Stimulated activated naive CD4-positive, alpha-beta T cell (primary cell): ENCODE results near the gene CRP.
"Not testable (repeated sequence)": the region's sequence is repeated elsewhere in the genome, so short reads cannot be mapped to it uniquely, and the experiment has no call there.

Experiments used
- DNase-seq, 6 experiments: peaks; one replicate each; lab custom pipeline; 2025; lab: John Stamatoyannopoulos, UW

CRP gene, protein sequence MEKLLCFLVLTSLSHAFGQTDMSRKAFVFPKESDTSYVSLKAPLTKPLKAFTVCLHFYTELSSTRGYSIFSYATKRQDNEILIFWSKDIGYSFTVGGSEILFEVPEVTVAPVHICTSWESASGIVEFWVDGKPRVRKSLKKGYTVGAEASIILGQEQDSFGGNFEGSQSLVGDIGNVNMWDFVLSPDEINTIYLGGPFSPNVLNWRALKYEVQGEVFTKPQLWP

DNA sequence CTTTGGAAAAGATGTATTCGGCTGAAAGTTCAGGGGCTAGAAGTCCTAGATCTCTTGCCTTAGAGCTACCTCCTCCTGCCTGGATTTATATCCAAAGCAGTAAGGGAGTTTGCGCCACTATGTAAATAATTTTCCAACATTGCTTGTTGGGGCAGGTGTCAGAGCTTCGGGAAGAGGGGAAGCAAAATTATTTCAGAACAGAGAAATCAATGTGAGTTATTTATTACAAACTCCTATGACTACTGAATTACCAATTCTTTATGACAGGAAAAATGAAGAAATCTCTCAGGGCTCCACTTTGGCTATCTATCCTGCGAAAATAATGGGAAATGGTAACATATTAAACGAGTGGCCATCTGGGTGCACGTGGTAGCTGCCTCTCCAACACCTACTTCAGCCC lies at the start of gene CRP:
CRP (minus strand) TSS at position 61 of the 400 bp plus-strand sequence. CDS start 104 bp downstream, outside the sequence.
- DNase-seq: no peak

DNA sequence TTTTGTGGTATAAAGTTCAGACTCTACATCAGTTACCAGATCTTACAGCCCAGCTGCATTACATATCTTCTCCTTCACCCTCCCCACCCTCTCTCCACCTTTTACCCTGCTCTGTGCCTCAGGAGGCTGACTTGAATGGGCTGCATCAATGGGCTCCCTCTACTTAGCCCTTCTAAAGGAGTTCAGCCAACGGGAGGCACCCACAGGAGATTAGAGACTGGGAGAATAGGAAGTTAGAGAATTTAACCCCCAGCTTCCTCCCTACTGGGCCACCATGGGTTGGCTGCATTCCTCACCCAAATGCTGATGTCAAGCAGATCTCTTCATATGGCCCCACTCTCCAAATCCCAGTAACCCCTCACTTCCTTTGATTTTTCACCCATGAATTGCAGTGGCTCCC lies 49.3 kb upstream of the CRP start:
- DNase-seq: no peak

- no peak for DNase-seq
Measured at GRCh38 chr1:159756397-159756796, 42.0 kb upstream of the CRP start.

DNA sequence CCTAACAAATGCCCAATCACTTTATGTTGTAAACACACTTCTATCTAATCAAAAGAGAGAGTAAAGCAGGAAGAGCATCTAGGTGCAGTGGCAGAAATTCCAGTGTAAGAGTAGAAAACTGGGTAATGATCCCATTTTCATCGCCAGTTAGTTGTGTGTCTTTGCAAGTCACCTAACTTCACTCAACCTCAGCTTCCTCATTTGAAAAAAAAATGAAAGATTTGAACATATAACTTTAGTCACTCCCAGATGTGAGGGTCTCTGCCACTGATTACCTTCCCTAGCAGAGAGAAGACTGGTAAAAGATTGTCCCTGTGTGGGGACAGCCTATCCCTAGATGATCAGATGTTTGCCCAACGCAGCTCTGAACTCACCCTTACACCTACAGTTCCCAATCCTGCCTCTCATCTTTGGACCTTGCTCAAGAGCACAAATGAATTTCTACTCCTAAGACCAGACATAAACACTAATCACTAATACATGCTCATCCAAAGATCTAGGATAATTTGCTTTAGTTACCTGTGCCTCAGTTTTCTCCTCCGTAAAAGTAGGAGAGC lies 41.1 kb upstream of the CRP start:
- no peak for DNase-seq

DNA sequence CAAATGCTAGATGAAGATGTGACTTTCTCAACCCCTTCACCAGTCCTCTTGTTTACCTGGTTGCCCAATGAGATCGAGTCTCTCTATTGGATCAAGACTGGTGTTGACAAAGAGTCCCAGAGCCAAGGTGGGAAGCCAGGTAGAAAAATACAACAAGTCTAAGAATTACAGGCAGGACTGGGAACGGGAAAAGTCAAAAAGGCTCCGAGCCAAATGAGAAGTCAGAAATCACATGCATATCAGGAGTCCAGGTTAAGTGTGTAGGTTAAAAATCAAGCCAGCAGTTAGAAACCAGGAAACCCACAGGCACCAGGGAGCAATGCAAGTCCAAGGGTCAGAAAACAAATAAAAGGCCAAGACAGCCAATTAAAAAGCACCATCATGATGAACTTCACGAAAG lies 39.0 kb upstream of the CRP start:
- DNase-seq: no peak

DNA sequence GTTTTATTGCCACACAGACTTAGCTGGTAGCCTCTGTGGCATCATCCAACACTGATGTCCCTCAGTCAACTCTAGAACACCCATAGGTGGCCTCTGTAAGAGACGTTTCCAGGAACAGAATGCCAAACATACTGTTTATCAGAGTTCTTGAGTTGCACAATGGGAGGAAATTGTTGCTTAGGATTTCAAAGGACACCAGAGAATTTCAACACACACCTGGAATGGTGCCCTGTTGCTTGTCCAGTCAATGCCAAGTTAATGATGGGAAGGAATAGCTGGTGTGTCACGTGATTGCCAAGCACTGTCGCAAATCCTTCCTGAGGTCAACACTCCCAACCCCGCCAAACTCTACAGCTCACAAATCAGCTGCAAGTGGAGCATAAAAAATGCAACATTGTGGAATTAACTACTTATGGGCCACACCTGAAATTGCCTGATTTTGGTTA lies 37.8 kb upstream of the CRP start:
- DNase-seq: no peak

GRCh38 chr1:159751031-159751430 lies 36.6 kb upstream of the CRP start:
- DNase-seq: no peak

GRCh38 chr1:159750621-159751020 lies 36.2 kb upstream of the CRP start:
- no peak for DNase-seq

DNA sequence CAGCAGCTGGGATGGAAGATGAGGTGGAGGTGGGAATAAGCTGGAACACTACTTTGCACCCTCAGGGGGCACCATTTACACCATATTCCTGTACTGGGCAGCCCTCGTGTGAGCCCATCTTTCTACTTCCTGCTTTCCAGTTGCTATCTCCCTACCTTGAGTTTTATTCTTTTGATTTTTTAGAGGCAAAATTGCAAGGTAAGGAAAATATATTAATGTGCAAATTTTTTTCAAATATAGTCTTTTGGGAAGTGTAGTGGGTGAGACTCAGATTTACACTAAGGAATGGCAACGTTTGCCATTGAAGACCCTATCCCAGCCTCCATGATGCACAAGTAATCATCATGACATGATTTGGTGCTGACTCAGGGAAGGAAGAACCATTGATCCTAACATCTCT lies 35.2 kb upstream of the CRP start:
- no peak for DNase-seq

DNA sequence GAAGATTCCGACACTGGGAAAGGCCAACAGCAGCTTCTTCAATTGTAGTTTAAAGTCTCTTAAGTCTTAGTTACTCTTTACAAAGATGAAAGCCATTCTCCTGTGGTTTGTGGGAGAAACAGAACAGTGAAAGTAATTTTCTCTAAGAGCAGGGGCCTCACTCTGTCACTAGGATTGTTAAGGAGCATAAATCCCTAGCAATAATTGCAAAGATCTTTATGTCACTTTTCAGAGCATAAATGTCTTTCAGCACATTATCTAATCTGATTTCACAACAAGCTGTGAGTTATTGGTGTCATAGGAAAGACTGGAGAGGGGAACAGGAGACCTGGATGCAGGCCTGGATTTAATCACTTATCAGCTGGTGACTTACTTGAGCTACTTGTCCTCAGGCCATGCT lies 34.0 kb upstream of the CRP start:
- DNase-seq: no peak

DNA sequence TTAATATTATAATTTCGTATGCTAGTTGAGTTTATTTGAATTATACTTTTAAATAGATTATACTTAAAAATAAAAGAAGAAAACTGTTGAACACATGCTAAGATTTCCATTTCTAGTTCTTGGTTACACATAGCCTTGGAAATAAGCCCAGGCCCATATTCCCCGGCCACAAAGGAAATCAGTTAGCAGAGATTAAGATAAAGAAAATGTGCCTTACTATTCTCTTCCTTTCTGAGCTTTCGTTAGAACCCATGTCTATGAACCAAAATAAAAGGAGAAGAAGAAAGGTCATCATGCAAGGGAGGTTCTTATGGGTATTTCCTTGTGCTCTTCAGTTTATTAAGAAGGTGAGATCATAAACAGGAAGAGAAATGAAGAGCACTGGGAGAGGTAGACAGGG lies 32.3 kb upstream of the CRP start:
- DNase-seq: no peak

DNA sequence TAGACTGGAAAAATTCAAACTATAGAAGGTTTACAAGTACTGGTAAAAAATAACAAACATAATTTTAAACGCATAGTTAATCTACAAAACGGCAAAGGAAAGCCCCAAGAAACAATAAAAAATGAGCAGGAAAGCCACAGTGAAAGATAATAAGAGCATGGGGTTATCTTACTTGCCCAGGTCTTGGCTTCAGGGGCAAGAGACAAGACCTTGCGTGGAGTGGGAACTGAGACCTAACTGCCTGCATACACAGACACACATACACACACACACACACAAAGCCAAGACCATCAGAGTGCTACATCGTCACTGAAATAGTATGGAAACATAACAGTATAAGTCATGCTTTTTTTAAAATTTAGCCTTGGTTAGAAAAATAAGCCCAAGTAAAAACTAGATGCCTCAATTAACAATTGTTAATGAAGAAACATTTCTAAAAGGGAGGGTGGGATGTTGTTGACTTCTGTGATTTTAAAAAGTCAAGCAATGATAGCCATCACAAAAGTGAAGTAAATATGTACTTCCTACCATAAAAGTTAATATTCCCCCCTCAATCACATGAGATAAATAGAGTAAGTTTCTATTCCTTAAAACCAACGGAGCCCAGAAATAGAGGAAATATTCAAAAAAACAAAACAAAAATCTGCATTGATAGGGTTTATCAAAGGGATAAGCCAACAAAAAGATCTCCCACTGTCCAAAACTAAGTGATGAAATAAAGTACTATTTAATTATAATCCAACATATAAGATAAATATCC lies 29.4 kb upstream of the CRP start:
- no peak for DNase-seq

DNA sequence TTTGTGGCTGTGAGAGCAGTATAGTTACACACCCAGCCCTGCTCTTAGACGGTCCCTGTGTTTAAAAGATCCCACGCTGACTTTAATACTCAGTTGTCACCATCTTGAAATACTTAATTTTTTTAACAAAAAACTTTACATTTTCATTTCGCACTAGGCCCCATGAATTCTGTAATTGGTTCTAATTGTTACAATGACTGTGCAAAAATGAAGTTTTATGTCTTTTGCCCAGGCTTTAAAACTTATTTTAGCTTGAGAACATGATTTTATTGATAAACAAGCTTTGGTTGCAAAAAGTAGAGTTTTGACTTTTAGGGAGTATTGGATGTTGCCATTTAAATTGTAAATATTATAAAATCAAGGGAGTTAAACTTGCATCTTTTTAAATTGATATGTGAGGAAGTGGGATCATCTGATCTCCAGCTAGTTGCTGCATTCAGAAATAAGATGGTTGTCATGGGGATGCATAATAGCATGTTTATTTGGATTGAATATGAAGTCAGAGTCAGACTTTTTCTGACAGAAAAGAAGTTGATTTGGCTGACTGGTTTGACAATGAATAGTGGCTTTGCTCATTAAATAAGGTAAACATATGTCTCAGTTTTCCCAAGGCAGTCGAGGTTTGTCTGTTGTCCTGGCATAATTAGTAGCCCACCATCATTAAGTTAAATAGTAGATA lies 23.0 kb upstream of the CRP start:
- DNase-seq: no peak

- not testable (repeated sequence) for DNase-seq
Measured at GRCh38 chr1:159723188-159723587, 8.8 kb upstream of the CRP start.

- no peak for DNase-seq
Measured at GRCh38 chr1:159719990-159720389, 5.6 kb upstream of the CRP start.

GRCh38 chr1:159715855-159716254 lies 1.5 kb upstream of the CRP start:
- DNase-seq: no peak

GRCh38 chr1:159712080-159712479 lies 2.3 kb downstream of the CRP start:
- DNase-seq: no peak

GRCh38 chr1:159707472-159708260 lies 6.7 kb downstream of the CRP start:
- DNase-seq: no peak

- DNase-seq: no peak
Measured at GRCh38 chr1:159705904-159706256, 8.5 kb downstream of the CRP start.

GRCh38 chr1:159705251-159705903 lies 9.0 kb downstream of the CRP start:
- DNase-seq: no peak

DNA sequence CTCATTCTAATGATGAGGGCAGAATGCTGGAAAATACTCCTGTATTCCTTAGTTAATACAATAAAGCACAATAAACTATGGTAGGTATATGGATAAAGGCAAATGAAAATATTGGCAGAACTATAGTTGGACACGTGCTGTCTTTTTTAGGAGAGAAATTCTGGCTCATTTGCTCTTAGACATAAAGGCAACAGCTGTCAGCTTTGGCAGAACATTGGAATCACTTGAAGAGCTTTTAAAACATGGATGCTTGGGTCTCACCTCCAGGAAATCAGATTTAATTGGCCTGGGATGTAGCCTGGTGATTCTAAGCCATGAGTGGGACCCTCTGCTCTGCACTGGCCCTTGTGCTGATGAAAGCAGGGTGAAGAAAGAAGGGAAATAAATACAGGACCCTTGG lies 9.9 kb downstream of the CRP start:
- DNase-seq: no peak

GRCh38 chr1:159700312-159700711 lies 14.1 kb downstream of the CRP start:
- DNase-seq: no peak
